HCT116 (cell line): ENCODE results near the gene COX6A2. TPM values are rescaled to one million over a fixed set of nuclear protein-coding genes. Genes with fewer than 3 reads are reported as not detected.

Experiments used
- ATAC-seq: fragments of 200-7000 bp; cut with Tn5 transposase; 2 replicates; pipeline ENCODE4 v1.9.1; 2020; ENCODE audit warnings: mild to moderate bottlenecking, moderate library complexity
- BruUV-seq: library from RNA; stranded (reverse); fragments of 400-500 nt; replicated peaks from 2 replicates; lab custom pipeline; 2021; lab: Mats Ljungman, UMichigan
- CTCF ChIA-PET: fragments of 300-600 bp; sonication (Branson Sonifier 250); formaldehyde crosslinking; loops from one replicate; lab custom pipeline; 2021; ENCODE audit warnings: antibody characterized with exemption; lab: Charles Lee
- POLR2A ChIA-PET: fragments of 300-600, 350-600 bp; sonication (Branson Sonifier 250); formaldehyde crosslinking; loops from one replicate; lab custom pipeline; 2021; ENCODE audit warnings: antibody characterized with exemption; lab: Charles Lee
- RAD21 ChIA-PET, 2 experiments: fragments of 300-600 bp; sonication (Branson Sonifier 250); formaldehyde crosslinking; loops; one replicate each; lab custom pipeline; 2023; ENCODE audit warnings: low total read pairs in 2 of 2; ENCODE audit not compliant: uncharacterized antibody in 2 of 2, unreplicated experiment in 2 of 2, low non-redundant PET in 1 of 2; lab: Charles Lee
- DNase-seq: peaks from one replicate; pipeline ENCODE4 v3.0.0-alpha.2; 2010; ENCODE audit warnings: low read depth, low spot score
- H2AFZ ChIP-seq: fragments of 200-600 bp; shearing (Covaris generic), sonication (generic); 2 replicates; pipeline ENCODE4 v1.6.1; 2017; ENCODE audit warnings: low read depth, mixed run types, mixed read lengths, antibody characterized with exemption, low read length; ENCODE audit not compliant: poor library complexity, severe bottlenecking
- H3K27ac ChIP-seq: 2 replicates; pipeline ENCODE4 v1.5.1; 2012; ENCODE audit warnings: low read depth, low read length
- H3K27me3 ChIP-seq: fragments of 200-600 bp; sonication (generic); 2 replicates; pipeline ENCODE4 v1.6.1; 2016; ENCODE audit warnings: mixed run types, low read length, mixed read lengths; ENCODE audit not compliant: insufficient read depth
- H3K36me3 ChIP-seq, 2 experiments: fragments of 200-500 bp in 1 of 2; fragments of 200-600 bp in 1 of 2; sonication (Bioruptor generic) in 1 of 2; sonication (generic) in 1 of 2; 2 replicates each; pipeline versions ENCODE4 v1.5.1 to v1.6.1; 2014 to 2016; ENCODE audit warnings: low read length in 2 of 2, inconsistent platforms in 1 of 2, mixed read lengths in 1 of 2, mixed run types in 1 of 2; ENCODE audit not compliant: insufficient read depth in 2 of 2, control insufficient read depth in 1 of 2
- H3K4me1 ChIP-seq, 2 experiments: fragments of 200-600 bp in 1 of 2; sonication (generic) in 1 of 2; 2 replicates each; pipeline versions ENCODE4 v1.5.1 to v1.6.1; 2012 to 2017; ENCODE audit warnings: low read length in 2 of 2, inconsistent platforms in 1 of 2, mild to moderate bottlenecking in 1 of 2, mixed read lengths in 1 of 2, mixed run types in 1 of 2, moderate library complexity in 1 of 2; ENCODE audit not compliant: insufficient read depth in 2 of 2, control insufficient read depth in 1 of 2
- H3K4me2 ChIP-seq: fragments of 200-600 bp; sonication (generic); 2 replicates; pipeline ENCODE4 v1.6.1; 2017; ENCODE audit warnings: mixed run types, low read length, mixed read lengths
- H3K4me3 ChIP-seq, 2 experiments: fragments of 200-600 bp in 1 of 2; sonication (generic) in 1 of 2; replicated peaks in 1 of 2; 2 replicates each; pipeline ENCODE4 v1.5.1; 2011 to 2016; ENCODE audit warnings: low read length in 2 of 2, control low read depth in 1 of 2, low read depth in 1 of 2, mild to moderate bottlenecking in 1 of 2, mixed read lengths in 1 of 2, mixed run types in 1 of 2
- H3K79me2 ChIP-seq: fragments of 200-600 bp; sonication (generic); 2 replicates; pipeline ENCODE4 v1.6.1; 2017; ENCODE audit warnings: mild to moderate bottlenecking, mixed run types, low read length, moderate library complexity, mixed read lengths; ENCODE audit not compliant: insufficient read depth
- H3K9ac ChIP-seq: fragments of 200-600 bp; sonication (generic); 2 replicates; pipeline ENCODE4 v1.6.1; 2016; ENCODE audit warnings: low read length, mixed read lengths
- H3K9me2 ChIP-seq: fragments of 200-600 bp; sonication (generic), shearing (Covaris generic); 2 replicates; pipeline ENCODE4 v1.6.1; 2017; ENCODE audit warnings: mixed run types, mild to moderate bottlenecking, moderate library complexity; ENCODE audit not compliant: insufficient read depth
- H3K9me3 ChIP-seq, 2 experiments: fragments of 200-500 bp in 1 of 2; fragments of 200-600 bp in 1 of 2; sonication (Bioruptor generic) in 1 of 2; sonication (generic) in 1 of 2; 2 replicates each; pipeline ENCODE4 v1.6.1; 2014 to 2017; ENCODE audit warnings: low read length in 2 of 2, mixed read lengths in 2 of 2, inconsistent platforms in 1 of 2, low read depth in 1 of 2, mild to moderate bottlenecking in 1 of 2, mixed run types in 1 of 2, moderate library complexity in 1 of 2; ENCODE audit not compliant: control insufficient read depth in 1 of 2, insufficient read depth in 1 of 2
- H4K20me1 ChIP-seq: fragments of 200-600 bp; sonication (generic), shearing (Covaris generic); 2 replicates; pipeline ENCODE4 v1.6.1; 2017; ENCODE audit warnings: mixed run types, mild to moderate bottlenecking, moderate library complexity; ENCODE audit not compliant: insufficient read depth
- ELF1 ChIP-seq: IDR thresholded peaks from 2 replicates; pipeline ENCODE4 v1.6.1; 2012; ENCODE audit warnings: low read depth, borderline replicate concordance
- EZH2phosphoT487 ChIP-seq: fragments of 200-600 bp; IDR thresholded peaks from 2 replicates; pipeline ENCODE4 v1.6.1; 2018; ENCODE audit warnings: antibody characterized with exemption, borderline replicate concordance
- FOSL1 ChIP-seq: IDR thresholded peaks from 2 replicates; pipeline ENCODE4 v1.6.1; 2012; ENCODE audit warnings: low read depth
- POLR2A ChIP-seq: IDR thresholded peaks from 2 replicates; pipeline ENCODE4 v1.7.0; 2011; ENCODE audit warnings: borderline replicate concordance; ENCODE audit not compliant: insufficient read depth, insufficient read length; ENCODE audit errors: extremely low read depth
- POLR2AphosphoS5 ChIP-seq: IDR thresholded peaks from 2 replicates; pipeline ENCODE4 v1.6.1; 2011; ENCODE audit warnings: mild to moderate bottlenecking, low read depth, low read length, moderate library complexity
- RAD21 ChIP-seq: IDR thresholded peaks from 2 replicates; pipeline ENCODE4 v1.6.1; 2012; ENCODE audit warnings: low read depth, mild to moderate bottlenecking
- SIN3A ChIP-seq: IDR thresholded peaks from 2 replicates; pipeline ENCODE4 v1.6.1; 2012; ENCODE audit warnings: low read depth
- TCF7L2 ChIP-seq: IDR thresholded peaks from 2 replicates; pipeline ENCODE4 v1.7.0; 2011; ENCODE audit warnings: borderline replicate concordance, inconsistent platforms; ENCODE audit not compliant: insufficient read depth, insufficient read length; ENCODE audit errors: extremely low read depth
- YY1 ChIP-seq: IDR thresholded peaks from 2 replicates; pipeline ENCODE4 v1.6.1; 2011; ENCODE audit warnings: low read length, low read depth, moderate library complexity, mild to moderate bottlenecking; ENCODE audit not compliant: insufficient replicate concordance; ENCODE audit errors: extremely low read depth
- ZBTB33 ChIP-seq: IDR thresholded peaks from 2 replicates; pipeline ENCODE4 v1.6.1; 2011; ENCODE audit warnings: mild to moderate bottlenecking, low read length, moderate library complexity; ENCODE audit not compliant: insufficient replicate concordance; ENCODE audit errors: extremely low read depth
- intact Hi-C: fragments of 100-400 bp; cut with micrococcal nuclease; formaldehyde crosslinking; loops from 2 replicates; pipeline ENCODE4 v1.10.0; 2022
- total RNA-seq: library from RNA; stranded (reverse); gene quantifications from one replicate; pipeline ENCODE4 v1.2.1, GENCODE V29; 2021; ENCODE audit not compliant: unreplicated experiment

Gene COX6A2
- total RNA-seq, 1 experiment from 2014 or later = not detected

- no peak for ATAC-seq
Observed at GRCh38 chr16:31466381-31466841, 38.3 kb upstream of the COX6A2 start.

More at GRCh38 chr16:31466381-31466841, 38.3 kb upstream of the COX6A2 start:
- POLR2A ChIA-PET = no interaction called here
- Histone ChIP-seq H2AFZ (no peak overlapping the region), H3K9ac (no peak overlapping the region), H4K20me1 (no peaks in the 10 kb centered on the region), H3K9me3 (no peaks in the 10 kb centered on the region), H3K4me3 (no peak overlapping the region), H3K4me2 (no peak overlapping the region), H3K27me3 (no peaks in the 10 kb centered on the region), H3K9me2 (no peaks in the 10 kb centered on the region), H3K27ac (no peak overlapping the region), H3K4me1 (peaks cover 4% of the 10 kb centered on the region in 2 experiments), H3K79me2 (no peaks in the 10 kb centered on the region), H3K36me3 (no peaks in the 10 kb centered on the region)
- BruUV-seq = no TSS peak
- intact Hi-C loops = no loop called here
- no peak for TF ChIP-seq POLR2A
- no peak for TF ChIP-seq POLR2AphosphoS5
- no peak for TF ChIP-seq RAD21
- TF ChIP-seq ELF1 = no peak
- TF ChIP-seq ZBTB33 = no peak
- TF ChIP-seq SIN3A = no peak
- TF ChIP-seq FOSL1 = no peak
- TF ChIP-seq TCF7L2 = no peak
- TF ChIP-seq EZH2phosphoT487 = no peak
- no peak for TF ChIP-seq YY1
- CTCF ChIA-PET = no interaction called here
- DNase-seq = no peak
- RAD21 ChIA-PET = no interaction called here
